NCI-H524 (cell line): Measurements from ENCODE around the gene RNF115.
"Not testable (repeated sequence)": the region's sequence is repeated elsewhere in the genome, so short reads cannot be mapped to it uniquely, and the experiment has no call there.

Experiments used
- DNase-seq, 2 experiments: peaks; one replicate each; lab custom pipeline; 2025; lab: John Stamatoyannopoulos, UW

The RNF115 gene

DNA sequence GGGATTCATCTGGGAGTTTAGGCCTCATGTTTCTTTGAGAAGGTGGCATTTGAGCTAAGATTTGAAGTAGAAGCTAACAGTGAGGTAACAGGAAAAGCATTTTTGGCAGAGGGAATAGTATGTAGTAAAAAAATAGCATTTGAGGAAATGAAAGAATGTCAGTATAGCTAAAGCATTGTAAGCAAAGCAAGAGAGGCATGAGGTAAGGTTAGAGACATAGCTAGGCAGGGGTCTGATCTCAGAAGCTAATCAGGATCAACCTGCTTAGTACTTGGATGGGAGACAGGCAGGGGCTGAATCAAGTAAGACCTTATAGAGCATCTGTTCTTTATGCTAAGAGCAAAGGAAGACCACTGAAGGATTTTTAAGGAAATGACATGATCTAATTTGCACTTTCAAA, 4.1 kb upstream of the RNF115 start:
- DNase-seq, result no peak

DNA sequence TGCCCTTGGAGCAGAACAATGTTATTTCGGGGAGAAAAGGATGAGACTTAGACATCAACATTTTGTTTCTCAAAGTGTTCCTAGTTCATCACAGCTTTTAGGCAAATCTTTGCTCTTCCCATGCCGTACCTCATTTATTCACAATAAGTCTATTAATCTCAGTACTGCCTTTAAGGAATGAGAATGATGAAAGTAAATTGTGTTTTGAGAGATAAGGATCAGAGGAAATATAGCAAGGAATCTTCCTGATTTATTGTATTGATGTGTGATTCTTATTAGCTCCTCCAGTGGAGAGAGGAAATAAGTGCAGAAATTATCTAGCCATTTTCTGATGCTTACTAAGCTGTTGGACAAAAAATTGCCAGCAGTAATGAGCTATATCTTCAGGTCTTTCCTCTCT, 2.1 kb upstream of the RNF115 start:
- no peak for DNase-seq

DNA sequence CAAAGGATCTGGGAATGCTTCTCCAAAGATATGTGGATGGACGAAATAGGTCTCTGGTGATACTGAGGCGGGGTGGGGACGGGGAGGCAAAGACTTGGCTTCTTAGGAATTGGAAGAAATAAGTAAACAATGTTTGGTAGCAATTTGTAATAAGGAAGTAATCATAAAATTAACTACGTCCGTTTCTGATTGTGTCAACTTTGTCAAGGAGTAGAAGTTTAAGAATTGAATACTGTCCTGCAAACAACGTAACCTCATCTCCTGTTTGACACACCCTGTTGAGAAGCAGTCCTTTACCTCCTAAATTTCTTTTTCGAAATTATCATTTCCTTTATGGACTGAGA, 576 bp upstream of the RNF115 start:
- no peak for DNase-seq

DNA sequence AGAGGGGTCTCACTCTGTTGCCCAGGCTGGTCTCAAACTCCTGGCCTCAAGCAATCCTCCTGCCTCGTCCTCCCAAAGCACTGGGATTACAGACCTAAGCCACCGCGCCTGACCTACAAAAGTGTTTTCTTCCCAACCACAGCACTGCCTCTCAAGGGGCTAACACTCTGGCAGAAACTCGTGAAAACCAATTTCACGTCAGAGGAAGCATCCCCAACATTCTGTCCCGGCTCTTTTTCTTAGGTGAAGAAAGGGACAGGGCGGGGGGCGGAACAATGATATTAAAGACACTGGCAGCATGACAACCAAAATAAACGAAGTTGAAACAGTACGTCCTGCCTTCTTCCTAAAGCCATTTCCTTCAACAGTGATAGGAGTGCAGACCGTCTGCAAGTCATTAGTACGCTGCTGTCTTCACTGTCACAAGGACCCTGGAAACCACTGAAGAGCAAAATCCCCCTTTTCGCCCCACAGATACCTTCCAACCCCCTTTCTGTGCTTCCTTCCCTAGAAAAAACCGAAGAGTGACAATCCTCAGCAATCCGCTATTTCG, 1.0 kb downstream of the RNF115 start:
- not testable (repeated sequence) for DNase-seq

DNA sequence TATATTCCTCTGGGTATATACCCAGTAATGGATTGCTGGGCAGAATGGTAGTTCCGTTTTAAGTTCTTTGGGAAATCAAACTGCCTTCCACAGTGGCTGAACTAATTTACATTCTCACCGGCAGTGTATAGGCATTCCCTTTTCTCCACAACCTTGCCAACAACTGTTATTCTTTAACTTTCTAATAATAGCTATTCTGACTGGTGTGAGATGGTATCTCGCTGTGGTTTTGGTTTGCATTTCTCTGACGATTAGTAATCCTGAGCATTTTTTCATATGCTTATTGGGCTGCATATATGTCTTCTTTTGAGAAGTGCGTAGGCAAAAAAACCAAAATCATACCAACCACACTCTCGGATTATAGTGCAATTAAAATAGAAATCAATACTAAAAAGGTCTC, 5.8 kb downstream of the RNF115 start:
- DNase-seq, result not testable (repeated sequence)

DNA sequence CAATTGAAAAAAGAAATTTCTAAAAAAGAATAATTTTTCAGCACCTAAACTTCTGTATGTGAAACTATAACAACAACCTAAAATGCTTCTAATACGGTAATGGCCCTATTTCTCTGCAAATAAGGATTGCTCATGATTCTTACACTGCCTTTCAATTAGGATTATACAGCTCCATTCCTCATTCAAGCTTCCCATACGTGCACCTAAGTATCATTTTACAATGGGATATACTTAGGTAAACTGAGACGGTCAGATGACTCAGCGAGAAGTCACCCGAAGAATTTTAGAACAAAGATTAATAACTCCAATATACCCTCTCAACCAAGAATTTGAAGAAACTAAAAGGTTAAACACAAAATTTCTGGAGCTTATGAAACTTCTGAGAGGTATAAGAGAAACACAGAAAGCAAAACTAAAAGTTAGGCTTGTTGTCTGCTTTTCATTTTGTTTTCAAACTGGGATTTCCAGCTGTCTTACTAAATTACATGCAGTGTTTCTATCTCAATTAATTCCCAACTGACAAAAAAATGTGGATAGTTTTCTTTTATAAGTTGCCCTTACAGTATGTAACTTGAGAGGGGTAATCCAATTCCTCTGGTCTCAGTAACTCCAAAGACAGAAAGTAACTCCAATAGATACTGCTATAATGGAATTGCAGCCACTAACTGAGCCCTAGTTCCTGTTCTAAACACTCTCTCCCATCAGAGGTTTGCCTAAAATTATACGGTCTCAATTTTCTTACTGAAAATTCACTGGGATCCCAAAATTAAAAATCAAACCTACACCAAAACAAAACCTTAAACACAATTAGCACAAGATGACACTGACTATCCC, 10.7 kb downstream of the RNF115 start:
- DNase-seq, result not testable (repeated sequence)

DNA sequence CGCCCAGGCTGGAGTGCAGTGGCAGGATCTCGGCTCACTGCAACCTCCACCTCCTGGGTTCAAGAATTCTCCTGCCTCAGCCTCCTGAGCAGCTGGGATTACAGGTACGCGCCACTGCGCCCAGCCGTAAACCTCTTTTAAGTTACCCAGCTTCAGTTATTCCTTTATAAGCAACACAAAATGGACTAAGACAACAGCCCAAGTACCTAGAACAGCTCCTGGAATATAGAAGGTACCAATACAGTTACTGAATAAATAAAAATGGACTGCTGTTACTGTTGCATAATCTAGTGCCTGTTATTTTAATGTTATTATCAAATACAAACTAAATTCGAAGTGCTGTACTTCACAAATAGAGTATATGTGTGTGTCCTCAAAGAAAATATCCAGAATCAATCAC, 17.1 kb downstream of the RNF115 start:
- no peak for DNase-seq

DNA sequence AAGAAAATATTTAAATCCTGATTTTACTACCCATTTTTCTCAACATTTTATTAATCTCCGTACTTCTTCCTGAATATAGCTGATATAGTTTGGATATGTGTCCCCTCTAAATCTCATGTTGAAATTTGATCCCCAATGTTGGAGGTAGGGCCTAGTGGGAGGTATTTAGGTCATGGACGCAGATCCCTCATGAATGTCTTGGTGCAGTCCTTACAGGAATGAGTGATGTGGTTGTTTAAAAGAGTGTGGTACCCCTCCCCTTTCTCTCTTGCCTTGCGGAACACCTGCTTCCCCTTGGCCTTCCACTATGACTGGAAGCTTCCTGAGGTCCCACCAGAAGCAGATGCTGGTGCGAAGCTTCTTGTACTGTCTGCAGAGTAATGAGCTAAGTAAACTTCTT, 17.5 kb downstream of the RNF115 start:
- no peak for DNase-seq

DNA sequence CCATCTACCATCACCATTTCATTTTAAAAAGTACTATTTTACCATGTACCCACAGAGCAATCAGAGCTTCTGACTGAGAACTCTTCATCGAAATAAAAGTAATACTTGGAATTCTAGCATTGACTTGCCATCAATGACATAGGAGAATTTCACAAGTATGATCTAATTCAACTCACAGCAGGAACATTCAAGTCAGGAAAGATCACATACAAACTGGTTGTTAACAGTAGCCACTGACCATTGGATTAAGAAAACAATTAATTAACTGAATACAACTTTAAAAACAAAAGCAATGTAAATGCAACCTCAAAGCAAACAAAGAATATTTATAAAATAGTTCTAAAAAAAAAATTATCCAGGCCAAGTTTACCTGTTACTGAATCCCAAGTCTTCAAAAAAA, 18.8 kb downstream of the RNF115 start:
- DNase-seq, result no peak

DNA sequence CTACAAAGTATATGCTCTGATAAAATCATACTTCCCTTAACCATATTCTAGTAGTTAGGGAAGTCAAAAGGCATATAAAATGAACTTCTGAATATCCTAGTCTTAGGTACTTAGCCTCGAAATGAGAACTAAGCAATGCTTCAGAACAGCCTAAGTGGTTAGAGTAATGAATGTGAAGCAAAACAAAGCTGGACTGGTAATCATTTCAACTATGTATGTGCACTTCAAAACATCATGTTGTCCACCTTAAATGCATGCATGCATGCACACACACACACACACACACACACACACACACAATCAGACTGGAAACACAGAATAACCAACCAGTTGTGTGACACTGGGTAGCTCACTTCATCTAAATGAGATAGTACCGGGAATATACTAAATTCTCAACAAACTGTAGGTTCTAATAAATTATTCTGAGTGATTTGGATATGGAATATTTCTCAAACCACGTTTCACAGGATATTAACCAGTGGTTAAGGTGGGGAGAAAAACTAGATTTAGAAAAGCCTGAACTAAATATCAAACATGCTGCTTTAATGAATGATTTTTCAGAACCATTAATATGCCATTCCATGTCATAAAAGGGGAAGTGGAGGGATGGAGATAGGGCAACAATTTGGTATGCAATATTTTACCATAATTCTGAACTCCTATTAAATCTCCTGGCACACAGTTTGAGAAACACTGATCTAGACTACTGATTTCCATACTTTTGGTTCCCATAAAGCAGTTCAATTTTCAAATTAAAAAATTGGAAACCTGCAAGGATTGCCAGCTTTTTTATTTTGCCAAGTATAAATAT, 19.5 kb downstream of the RNF115 start:
- DNase-seq, result no peak

DNA sequence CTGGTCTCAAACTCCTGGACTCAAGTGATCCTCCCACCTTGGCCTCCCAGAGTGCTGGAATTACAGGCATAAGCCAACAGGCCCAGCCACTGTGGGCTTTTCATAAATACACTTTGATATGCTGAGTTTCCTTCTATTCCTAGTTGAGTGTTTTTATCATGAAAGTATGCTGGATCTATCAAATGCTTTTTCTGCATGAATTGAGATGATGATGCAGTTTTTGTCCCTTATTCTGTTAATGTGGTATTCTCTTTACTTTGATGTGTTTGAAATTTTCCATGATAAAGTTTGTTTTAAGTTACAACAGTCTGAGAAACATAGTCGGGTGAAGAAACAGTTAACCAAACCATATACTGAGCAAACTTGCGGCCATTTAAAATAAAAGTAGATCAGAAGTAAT, 24.1 kb downstream of the RNF115 start:
- DNase-seq, result no peak

DNA sequence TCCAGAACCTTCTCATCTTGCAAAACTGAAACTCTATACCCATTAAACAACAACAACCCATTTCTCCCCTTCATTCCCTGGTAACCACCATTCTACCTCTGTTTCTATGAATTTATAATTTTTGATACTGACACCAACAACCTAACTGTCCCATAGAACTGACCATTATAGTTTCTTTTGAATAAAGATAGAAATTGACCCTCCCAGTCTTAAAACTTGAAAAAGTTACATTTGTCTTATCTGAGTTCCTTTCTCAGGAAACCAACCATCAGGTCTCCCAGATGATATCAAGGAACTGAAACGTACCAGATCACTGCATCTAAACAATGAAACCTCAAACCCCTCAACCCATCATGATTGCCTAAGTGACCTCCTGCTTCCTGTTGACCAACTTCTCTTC, 27.1 kb downstream of the RNF115 start:
- no peak for DNase-seq

DNA sequence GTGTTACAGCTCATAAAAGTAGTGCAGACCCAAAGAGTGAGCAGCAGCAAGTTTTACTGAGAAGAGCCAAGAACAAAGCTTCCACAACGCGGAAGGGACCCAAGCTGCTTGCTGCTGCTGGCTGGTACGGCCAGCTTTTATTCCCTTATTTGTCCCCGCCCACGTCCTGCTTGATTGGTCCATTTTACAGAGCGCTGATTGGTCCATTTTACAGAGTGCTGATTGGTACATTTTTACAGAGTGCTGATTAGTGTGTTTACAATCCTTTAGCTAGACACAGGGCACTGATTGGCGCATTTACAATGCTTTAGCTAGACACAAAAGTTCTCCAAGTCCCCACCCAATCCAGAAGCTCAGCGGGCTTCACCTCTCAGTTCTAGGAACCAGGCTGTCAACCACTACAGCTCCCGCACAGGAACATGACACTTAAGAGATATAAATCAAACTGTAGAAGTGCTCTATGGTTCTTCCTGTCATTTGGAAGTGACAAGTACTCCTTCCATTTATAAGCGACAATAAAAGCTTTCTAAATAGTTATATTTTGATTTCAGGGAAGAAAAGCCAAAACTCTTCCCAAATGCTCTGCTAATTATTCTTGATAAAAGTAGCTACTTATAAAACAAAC, 28.5 kb downstream of the RNF115 start:
- no peak for DNase-seq

DNA sequence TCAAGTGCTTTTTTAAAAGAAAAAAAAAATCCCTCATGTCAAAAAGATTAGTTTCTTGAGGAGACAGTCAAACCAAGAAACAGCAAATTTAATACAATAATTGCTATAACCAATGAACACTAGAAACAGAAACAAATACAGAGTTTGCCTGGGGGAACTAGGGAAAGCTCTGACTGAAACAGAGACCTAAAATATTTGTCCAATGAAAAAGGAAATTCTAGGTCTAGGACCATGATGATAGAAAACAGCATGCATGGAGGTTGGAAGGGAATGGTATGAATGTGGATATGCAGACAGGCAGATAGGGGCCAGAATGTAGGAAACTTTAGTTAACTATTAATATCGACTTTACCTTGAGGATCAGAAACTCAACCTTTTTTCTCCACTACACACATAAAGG, 31.4 kb downstream of the RNF115 start:
- no peak for DNase-seq

DNA sequence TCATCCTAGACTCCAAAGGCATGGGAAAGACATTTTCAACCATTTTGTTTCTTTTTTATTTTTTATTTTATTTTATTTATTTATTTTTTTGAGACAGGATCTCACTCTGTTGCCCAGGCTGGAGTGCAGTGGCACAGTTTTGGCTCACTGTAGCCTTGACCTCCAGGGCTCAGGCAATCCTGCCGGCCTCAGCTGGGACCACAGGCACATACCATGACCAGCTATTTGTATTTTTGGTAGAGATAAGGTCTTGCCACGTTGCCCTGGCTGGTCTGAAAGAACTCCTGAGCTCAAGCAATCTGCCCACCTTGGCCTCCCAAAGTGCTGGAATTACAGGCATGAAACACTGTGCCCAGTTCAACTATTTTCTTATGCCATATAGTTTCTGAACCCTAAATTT, 32.0 kb downstream of the RNF115 start:
- not testable (repeated sequence) for DNase-seq

DNA sequence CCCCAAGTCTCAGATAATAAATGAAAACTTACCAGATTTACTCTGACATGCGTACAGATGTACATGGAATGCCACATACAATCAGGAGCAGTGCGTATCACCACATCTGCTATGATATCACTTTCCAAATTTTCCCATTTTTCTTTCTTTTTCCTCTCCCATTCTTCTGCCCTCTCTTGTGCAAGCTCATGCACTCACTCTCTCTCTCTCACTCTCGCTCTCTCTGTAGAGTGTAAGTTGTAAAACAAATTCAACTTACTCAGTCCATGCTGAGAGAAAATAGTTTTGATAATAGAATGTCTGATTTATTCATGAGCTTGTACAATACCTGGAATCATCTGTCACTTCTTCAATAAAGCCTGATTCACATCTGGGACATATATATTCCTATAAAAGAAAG, 35.3 kb downstream of the RNF115 start:
- no peak for DNase-seq

DNA sequence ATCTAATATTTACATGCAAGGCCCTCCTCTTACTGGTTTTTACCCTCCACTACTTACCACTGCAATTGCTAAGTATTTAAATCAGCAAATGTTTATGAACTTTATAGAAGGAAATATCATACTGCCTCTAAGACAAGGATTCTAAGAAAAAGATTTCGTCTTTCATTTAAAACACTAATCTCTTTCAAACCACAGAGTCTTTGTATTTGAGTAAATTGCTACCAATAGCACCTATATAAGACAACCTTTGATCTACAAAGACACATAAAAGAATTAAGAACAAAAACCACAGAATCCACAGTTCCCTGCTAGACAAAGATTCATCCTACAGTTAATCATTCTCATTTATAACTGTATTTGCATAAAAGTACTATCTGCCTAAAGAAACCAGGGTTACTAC, 37.6 kb downstream of the RNF115 start:
- DNase-seq, result no peak

DNA sequence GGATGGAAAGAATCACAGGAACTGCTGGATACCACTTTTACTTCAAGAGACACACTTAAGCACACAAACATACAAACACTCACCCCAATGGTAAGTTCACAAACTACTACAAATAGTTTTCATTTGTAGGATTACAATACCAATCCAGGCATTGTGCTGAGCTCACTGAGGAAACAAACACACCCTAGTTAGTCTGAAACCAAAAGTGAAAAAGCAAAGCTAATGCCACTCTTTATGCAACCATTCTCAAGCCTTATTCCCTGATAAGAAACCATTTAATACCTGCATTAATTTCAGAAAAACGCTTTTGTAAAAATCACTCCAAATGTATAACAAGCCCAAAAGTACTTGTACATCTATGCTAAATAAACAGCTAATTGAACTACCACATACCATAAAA, 38.3 kb downstream of the RNF115 start:
- no peak for DNase-seq

DNA sequence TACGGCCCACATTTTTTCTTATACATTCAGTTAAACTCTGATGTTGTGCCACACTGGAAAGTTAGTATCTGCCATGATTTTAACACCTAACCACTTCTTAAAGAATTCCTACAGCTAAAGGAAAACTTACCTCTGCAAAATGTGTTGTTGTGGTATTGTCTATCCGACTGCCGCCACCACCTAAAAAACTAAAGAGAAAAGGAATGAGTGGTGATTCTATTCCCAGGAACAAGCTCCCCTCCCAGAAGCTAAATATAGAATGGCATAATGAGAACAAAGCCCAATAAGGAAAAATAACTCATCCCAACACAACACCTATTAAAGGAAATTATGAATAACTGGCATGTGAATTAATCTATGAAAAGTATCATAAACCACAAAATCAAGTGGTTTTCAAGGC, 39.5 kb downstream of the RNF115 start:
- DNase-seq, result no peak

DNA sequence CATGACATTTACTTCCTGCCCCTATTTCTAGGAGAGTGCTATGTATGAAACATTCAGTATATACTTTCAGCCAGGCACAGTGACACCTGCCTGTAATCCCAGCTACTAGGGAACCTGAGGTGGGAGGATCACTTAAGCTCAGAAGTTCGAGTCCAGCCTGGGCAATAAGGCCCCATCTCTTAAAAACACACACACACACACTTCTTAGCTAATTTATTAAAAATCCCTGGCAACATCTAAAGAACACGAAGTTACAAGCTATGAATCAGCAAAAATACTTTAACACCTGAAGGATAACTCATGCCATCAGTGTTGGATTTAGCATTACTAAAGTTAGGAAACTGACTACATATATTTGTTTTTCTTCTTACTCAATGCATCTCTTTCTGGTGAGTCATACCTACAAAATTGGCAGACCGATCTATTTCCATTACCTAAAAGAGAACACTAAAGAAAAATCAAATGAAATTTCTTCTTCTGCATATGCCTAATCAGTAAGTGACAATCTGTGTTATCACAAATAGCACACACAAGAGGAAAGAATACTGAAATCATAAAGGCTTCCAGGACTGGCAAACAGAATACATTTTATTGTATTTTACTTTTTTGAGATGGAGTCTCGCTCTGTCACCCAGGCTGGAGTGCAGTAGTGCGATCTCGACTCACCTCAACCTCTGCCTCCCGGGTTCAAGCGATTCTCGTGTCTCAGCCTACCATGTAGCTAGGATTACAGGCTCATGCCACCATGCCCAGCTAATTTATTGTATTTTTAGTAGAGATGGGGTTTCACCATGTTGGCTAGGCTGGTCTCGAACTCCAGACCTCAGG, 41.4 kb downstream of the RNF115 start:
- no peak for DNase-seq

DNA sequence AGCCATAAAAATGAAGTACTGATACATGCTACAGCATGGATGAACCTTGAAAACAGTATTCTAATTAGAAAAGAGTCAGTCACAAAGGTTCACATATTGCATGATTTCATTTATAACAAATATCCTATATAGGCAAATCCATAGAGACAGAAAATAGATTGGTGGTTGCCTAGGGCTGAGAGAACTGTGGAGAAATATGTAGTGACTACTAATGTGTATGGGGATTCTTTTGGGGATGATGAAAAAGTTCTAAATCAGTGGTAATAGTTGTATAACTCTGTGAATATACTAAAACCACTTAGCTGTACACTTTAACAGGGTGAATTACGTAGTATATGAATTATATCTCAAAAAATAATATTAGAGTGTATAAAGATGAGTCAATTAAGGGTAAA, 45.8 kb downstream of the RNF115 start:
- DNase-seq, result no peak
